NCI-H446 treated with DMSO at 0.1 percent for 48 hours (cell line): ENCODE results near the gene GDF9.
A peak's percentile ranks its signal among the peaks of the same experiment; 100 is the strongest.

Experiments used
- DNase-seq: peaks from one replicate; lab custom pipeline; 2025; lab: John Stamatoyannopoulos, UW

The GDF9 gene

DNA sequence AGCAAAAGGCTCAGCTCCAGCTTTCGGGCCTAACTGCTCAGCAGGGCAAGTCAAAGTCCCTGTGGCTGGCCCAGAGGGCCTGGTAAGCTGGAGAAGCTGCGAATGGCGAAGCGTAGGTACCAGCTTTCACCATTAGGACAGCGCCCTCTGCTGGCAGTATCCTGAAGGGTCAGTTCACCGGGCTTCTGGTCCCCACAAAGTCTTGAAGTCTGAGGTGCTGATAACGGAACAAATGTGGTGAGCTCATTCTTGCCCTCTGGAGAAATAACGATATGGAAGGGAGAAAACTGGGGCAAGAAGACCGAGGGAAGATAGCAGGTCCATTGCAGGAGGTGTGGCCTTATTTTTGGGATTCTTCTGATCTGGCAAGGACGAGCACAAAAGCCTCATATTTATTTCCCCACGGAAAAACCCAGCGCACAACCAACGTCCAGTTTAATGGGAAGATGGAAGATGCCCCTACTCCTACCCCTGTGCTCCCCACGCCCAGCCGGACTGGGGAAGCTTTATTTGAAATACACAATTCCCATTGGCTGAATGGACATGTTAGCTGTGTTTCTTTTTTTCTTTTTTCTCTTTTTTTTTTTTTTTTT lies 46.0 kb downstream of the GDF9 start:
- DNase-seq: peak; percentile 60

GRCh38 chr5:132819468-132819867 lies 46.8 kb downstream of the GDF9 start:
- DNase-seq: no peak

GRCh38 chr5:132817011-132817410 lies 49.3 kb downstream of the GDF9 start:
- DNase-seq: no peak

- DNase-seq: no peak
Observed at GRCh38 chr5:132816554-132816953, 49.7 kb downstream of the GDF9 start.

GRCh38 chr5:132816083-132816482 lies 50.2 kb downstream of the GDF9 start:
- no peak for DNase-seq

DNA sequence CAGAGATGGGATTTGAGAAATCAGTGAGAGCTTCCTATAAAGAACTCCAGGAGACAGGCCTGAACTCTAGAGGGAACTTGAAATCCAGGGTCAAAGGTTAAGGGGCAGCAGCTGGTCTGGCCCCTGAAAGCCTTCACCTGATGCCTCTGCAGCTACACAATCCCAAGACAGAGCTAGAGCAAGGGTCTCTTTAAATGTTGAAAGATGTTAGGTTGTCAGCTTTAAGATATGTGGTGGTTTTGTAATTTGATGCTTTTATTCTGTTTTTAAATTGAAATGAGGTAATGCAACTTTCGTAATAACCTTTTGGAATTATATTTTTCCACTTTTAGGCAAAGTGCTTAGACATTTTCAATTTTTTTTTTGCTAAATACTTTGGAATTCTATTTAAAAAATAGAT lies 50.8 kb downstream of the GDF9 start:
- no peak for DNase-seq

DNA sequence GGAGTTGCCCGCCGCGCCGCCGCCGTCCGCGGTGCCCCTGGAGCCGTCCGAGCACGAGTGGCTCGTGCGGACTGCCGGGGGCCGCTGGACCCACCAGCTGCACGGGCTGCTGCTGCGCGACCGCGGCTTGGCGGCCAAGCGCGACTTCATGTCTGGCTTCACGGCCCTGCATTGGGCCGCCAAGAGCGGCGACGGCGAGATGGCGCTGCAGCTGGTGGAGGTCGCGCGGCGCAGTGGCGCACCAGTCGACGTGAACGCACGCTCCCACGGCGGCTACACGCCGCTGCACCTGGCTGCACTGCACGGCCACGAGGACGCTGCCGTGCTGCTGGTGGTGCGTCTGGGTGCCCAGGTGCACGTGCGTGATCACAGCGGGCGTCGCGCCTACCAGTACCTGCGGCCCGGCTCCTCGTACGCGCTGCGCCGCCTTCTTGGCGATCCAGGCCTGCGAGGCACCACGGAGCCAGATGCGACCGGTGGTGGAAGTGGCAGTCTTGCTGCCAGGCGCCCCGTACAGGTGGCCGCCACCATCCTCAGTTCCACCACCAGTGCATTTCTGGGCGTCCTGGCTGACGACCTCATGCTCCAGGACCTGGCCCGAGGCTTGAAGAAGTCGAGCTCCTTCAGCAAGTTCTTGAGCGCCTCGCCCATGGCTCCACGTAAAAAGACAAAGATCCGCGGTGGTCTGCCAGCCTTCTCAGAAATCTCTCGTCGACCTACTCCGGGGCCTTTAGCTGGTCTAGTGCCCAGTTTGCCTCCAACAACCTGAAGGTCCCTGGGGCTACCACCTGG lies 51.6 kb downstream of the GDF9 start:
- no peak for DNase-seq

GRCh38 chr5:132813599-132814502 lies 52.4 kb downstream of the GDF9 start:
- DNase-seq: no peak

GRCh38 chr5:132812781-132813598 lies 53.3 kb downstream of the GDF9 start, which contains the start of gene SOWAHA:
SOWAHA (plus strand) TSS chr5:132813302; CDS start chr5:132813622, 320 bp downstream.
- no peak for DNase-seq

GRCh38 chr5:132812123-132812765 lies 54.0 kb downstream of the GDF9 start:
- DNase-seq: no peak
